ENCODE measurements around the gene ACTR5. TPM values are rescaled to one million over a fixed set of nuclear protein-coding genes. Genes with fewer than 3 reads are reported as not detected.

The ACTR5 gene
- total and polyA plus RNA-seq, 2 of the 13 experiments (the other 11 are each of a cell fraction or from before 2014, with no cell fraction given), result 19.5 to 20.5 TPM

- Histone ChIP-seq H3K4me2 (ENCODE audit: low read depth, low read length) (no peak overlapping the region), H2AFZ (ENCODE audit: low read length) (no peak overlapping the region), H3K79me2 (ENCODE audit: insufficient read depth, low read length) (no peaks in the 10 kb centered on the region), H4K20me1 (ENCODE audit: insufficient read depth, low read length) (peaks cover 8% of the 10 kb centered on the region; the same call in 1 of the 2 replicates), H3K36me3 (replicated peaks in 1 of 2; ENCODE audit: control insufficient read depth in 1 of 2, insufficient read depth in 2 of 2, low read length in 2 of 2) (no peaks in the 10 kb centered on the region), H3K4me1 (ENCODE audit: insufficient read depth, low read length) (peaks cover 15% of the 10 kb centered on the region), H3K27me3 (ENCODE audit: control insufficient read depth in 1 of 2, insufficient read depth in 2 of 2, low read length in 2 of 2) (peaks cover 45 to 96% of the 10 kb centered on the region in 2 experiments), H3K9ac (ENCODE audit: insufficient read depth, low read depth, low read length) (no peak overlapping the region), H3K27ac (ENCODE audit: extremely low read length, insufficient read depth, low read length) (no peak overlapping the region), H3K4me3 (replicated peaks in 1 of 3; ENCODE audit: insufficient read depth in 1 of 3, low read depth in 2 of 3, low read length in 3 of 3) (no peak overlapping the region), H3K9me3 (ENCODE audit: low read length) (no peaks in the 10 kb centered on the region)
- ChIA-PET POLR2A (no interaction called here), CTCF (ENCODE audit: low intra/inter-chr PET ratio, low total read pairs) (interaction anchor here (1.5 to 3.4 kb wide), 3 partner anchors 25 to 81 kb away, joined by 9 to 24 read pairs (median 21); no protein-coding TSS in a partner anchor)
- in situ Hi-C loops (cut with HindIII; ENCODE audit: extremely low pct_ligation_motif_present, low pct_unique_long_range_greater_than_20kb), result loop anchor here (25.0 kb wide), 1 partner anchor 290 kb away; the partner anchor contains the start of gene SNHG17
- 24% methylated on average over 43 of the region's 43 CpGs for WGBS (ENCODE audit: low lambda C conversion rate)
- no TSS peak for BruUV-seq (replicated peaks)
- intact Hi-C loops (cut with micrococcal nuclease; ENCODE audit: unreplicated experiment), result loop anchor here (1.0 to 5.0 kb wide), 3 partner anchors 24 to 321 kb away; no protein-coding TSS in a partner anchor
- peak; percentile 36 for FAIRE-seq
- peak; percentile 29 for ATAC-seq
- peak; percentile 61 for DNase-seq (ENCODE audit: low spot score)
- TF ChIP-seq ZNF468 (CRISPR knock-in tag; IDR thresholded peaks at IDR 0.05) (0 out of 2 replicates have a peak, but pooled peaks have one; percentile 49), MAZ (IDR thresholded peaks at IDR 0.05; ENCODE audit: borderline replicate concordance, low read depth, low read length) (no peak), MAZ (CRISPR knock-in tag; IDR thresholded peaks at IDR 0.05; ENCODE audit: low read depth) (peak; percentile 21; the same call in 1 of the 2 replicates), ZNF720 (CRISPR knock-in tag; IDR thresholded peaks at IDR 0.05) (no peak), HMGA1 (CRISPR knock-in tag; conservative IDR thresholded peaks at IDR 0.05) (no peak), HOXA3 (CRISPR knock-in tag; IDR thresholded peaks at IDR 0.05) (peak; percentile 50), ZSCAN5A (CRISPR knock-in tag; IDR thresholded peaks at IDR 0.05; ENCODE audit: borderline replicate concordance) (no peak)
- TF ChIP-seq, protein P1, sequence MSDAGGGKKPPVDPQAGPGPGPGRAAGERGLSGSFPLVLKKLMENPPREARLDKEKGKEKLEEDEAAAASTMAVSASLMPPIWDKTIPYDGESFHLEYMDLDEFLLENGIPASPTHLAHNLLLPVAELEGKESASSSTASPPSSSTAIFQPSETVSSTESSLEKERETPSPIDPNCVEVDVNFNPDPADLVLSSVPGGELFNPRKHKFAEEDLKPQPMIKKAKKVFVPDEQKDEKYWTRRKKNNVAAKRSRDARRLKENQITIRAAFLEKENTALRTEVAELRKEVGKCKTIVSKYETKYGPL (CRISPR knock-in tag; IDR thresholded peaks at IDR 0.05), result no peak
- TF ChIP-seq, protein P2, sequence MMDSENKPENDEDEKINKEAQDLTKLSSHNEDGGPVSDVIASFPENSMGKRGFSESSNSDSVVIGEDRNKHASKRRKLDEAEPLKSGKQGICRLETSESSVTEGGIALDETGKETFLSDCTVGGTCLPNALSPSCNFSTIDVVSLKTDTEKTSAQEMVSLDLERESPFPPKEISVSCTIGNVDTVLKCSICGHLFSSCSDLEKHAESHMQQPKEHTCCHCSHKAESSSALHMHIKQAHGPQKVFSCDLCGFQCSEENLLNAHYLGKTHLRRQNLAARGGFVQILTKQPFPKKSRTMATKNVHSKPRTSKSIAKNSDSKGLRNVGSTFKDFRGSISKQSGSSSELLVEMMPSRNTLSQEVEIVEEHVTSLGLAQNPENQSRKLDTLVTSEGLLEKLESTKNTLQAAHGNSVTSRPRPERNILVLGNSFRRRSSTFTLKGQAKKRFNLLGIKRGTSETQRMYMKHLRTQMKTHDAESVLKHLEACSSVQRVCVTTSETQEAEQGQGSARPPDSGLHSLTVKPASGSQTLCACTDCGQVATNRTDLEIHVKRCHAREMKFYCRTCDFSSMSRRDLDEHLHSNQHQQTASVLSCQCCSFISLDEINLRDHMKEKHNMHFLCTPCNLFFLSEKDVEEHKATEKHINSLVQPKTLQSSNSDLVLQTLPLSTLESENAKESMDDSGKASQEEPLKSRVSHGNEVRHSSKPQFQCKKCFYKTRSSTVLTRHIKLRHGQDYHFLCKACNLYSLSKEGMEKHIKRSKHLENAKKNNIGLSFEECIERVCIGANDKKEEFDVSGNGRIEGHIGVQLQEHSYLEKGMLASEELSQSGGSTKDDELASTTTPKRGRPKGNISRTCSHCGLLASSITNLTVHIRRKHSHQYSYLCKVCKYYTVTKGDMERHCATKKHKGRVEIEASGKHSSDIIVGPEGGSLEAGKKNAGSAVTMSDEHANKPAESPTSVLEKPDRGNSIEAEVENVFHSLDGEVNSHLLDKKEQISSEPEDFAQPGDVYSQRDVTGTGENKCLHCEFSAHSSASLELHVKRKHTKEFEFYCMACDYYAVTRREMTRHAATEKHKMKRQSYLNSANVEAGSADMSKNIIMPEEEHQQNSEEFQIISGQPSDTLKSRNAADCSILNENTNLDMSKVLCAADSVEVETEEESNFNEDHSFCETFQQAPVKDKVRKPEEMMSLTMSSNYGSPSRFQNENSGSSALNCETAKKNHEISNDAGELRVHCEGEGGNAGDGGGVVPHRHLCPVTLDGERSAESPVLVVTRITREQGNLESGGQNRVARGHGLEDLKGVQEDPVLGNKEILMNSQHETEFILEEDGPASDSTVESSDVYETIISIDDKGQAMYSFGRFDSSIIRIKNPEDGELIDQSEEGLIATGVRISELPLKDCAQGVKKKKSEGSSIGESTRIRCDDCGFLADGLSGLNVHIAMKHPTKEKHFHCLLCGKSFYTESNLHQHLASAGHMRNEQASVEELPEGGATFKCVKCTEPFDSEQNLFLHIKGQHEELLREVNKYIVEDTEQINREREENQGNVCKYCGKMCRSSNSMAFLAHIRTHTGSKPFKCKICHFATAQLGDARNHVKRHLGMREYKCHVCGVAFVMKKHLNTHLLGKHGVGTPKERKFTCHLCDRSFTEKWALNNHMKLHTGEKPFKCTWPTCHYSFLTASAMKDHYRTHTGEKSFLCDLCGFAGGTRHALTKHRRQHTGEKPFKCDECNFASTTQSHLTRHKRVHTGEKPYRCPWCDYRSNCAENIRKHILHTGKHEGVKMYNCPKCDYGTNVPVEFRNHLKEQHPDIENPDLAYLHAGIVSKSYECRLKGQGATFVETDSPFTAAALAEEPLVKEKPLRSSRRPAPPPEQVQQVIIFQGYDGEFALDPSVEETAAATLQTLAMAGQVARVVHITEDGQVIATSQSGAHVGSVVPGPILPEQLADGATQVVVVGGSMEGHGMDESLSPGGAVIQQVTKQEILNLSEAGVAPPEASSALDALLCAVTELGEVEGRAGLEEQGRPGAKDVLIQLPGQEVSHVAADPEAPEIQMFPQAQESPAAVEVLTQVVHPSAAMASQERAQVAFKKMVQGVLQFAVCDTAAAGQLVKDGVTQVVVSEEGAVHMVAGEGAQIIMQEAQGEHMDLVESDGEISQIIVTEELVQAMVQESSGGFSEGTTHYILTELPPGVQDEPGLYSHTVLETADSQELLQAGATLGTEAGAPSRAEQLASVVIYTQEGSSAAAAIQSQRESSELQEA (CRISPR knock-in tag; IDR thresholded peaks at IDR 0.05; ENCODE audit: not compliant biosample characterization), result peak; percentile 4
- TF ChIP-seq, protein P3, sequence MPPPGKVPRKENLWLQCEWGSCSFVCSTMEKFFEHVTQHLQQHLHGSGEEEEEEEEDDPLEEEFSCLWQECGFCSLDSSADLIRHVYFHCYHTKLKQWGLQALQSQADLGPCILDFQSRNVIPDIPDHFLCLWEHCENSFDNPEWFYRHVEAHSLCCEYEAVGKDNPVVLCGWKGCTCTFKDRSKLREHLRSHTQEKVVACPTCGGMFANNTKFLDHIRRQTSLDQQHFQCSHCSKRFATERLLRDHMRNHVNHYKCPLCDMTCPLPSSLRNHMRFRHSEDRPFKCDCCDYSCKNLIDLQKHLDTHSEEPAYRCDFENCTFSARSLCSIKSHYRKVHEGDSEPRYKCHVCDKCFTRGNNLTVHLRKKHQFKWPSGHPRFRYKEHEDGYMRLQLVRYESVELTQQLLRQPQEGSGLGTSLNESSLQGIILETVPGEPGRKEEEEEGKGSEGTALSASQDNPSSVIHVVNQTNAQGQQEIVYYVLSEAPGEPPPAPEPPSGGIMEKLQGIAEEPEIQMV (CRISPR knock-in tag; IDR thresholded peaks at IDR 0.05; ENCODE audit: low read depth), result peak; percentile 49; the same call in 1 of the 2 replicates
Measured at GRCh38 chr20:38726804-38727606, 21.3 kb upstream of the ACTR5 start.
